Lung (tissue), 12 donors: ENCODE measurements around the gene SUSD2. TPM values are rescaled to one million over a fixed set of nuclear protein-coding genes. Genes with fewer than 3 reads are reported as not detected.

Experiments used
- ATAC-seq: fragments of 200-7000 bp; cut with Tn5 transposase; one replicate; pipeline ENCODE4 v1.9.1; 2020; ENCODE audit warnings: moderate number of reproducible peaks; ENCODE audit not compliant: insufficient read depth, low FRiP score
- DNase-seq, 3 donors: peaks; one replicate each; pipeline ENCODE4 v3.0.0-alpha.2; 2013 to 2017
- H3K27ac ChIP-seq, 2 donors: one replicate each; pipeline ENCODE4 v1.5.1; 2013; ENCODE audit warnings: mild to moderate bottlenecking in 2 of 2, moderate library complexity in 2 of 2, control low read depth in 1 of 2, inconsistent platforms in 1 of 2, low read depth in 1 of 2, low read length in 1 of 2
- H3K27me3 ChIP-seq, 3 donors: one replicate each; pipeline ENCODE4 v1.5.1; 2013; ENCODE audit warnings: low read length in 2 of 3; ENCODE audit not compliant: control insufficient read depth in 3 of 3, insufficient read depth in 3 of 3
- H3K36me3 ChIP-seq, 4 donors: one replicate each; pipeline ENCODE4 v1.5.1; 2013; ENCODE audit warnings: low read length in 4 of 4, mild to moderate bottlenecking in 1 of 4, moderate library complexity in 1 of 4; ENCODE audit not compliant: control insufficient read depth in 4 of 4, insufficient read depth in 4 of 4
- H3K4me1 ChIP-seq, 5 donors: one replicate each; pipeline ENCODE4 v1.5.1; 2013; ENCODE audit warnings: low read length in 5 of 5, mild to moderate bottlenecking in 2 of 5, moderate library complexity in 1 of 5; ENCODE audit not compliant: control insufficient read depth in 5 of 5, insufficient read depth in 5 of 5
- H3K4me3 ChIP-seq: one replicate; pipeline ENCODE4 v1.5.1; 2013; ENCODE audit warnings: mild to moderate bottlenecking, control low read depth, moderate library complexity
- H3K9ac ChIP-seq, 2 donors: one replicate each; pipeline ENCODE4 v1.5.1; 2013; ENCODE audit warnings: low read length in 2 of 2, control low read depth in 1 of 2; ENCODE audit not compliant: insufficient read depth in 1 of 2
- H3K9me3 ChIP-seq, 4 donors: one replicate each; pipeline ENCODE4 v1.5.1; 2013; ENCODE audit warnings: low read length in 3 of 4, mild to moderate bottlenecking in 1 of 4, moderate library complexity in 1 of 4; ENCODE audit not compliant: control insufficient read depth in 4 of 4, insufficient read depth in 3 of 4
- CTCF ChIP-seq: IDR thresholded peaks from 2 replicates; pipeline ENCODE4 v1.5.1; 2012; ENCODE audit warnings: mild to moderate bottlenecking; ENCODE audit errors: control extremely low read depth, extremely low read depth
- WGBS, 2 donors: extraction: QIAGEN DNeasy Blood & Tissue Kit; methylation state at CpG; one replicate each; pipeline ENCODE4 v1.1.7; 2013; 5-methylcytosine and 5-hydroxymethylcytosine counted together
- polyA plus RNA-seq, 2 donors: library from polyadenylated mRNA; stranded (reverse); fragments of 200-250 nt; gene quantifications; one replicate each; pipeline ENCODE4 v1.2.1, GENCODE V29; 2013
- total RNA-seq, 2 donors: library from RNA; depleted of rRNA in 1 of 2; stranded (reverse); fragments of >200 nt in 1 of 2; gene quantifications; one replicate each; pipeline ENCODE4 v1.2.1, GENCODE V29; 2014 to 2021
- donor health status: control.
- donor health status: control.
- donor health status: Bipolar disorder and iron deficiency.
- donor health status: healthy.
- donor health status: DM: yes; HTN: yes; CAD: no.

Gene SUSD2
- total and polyA plus RNA-seq, 4 donors, result 15.9 to 192 (median 49.7) TPM

GRCh38 chr22:24153959-24154358 lies 27.3 kb upstream of the SUSD2 start:
- Histone ChIP-seq H3K27ac (peak overlapping the region in 1 of 2 donors; percentile 37), H3K4me3 (no peak overlapping the region), H3K27me3 (no peaks in the 10 kb centered on the region), H3K9ac (no peak overlapping the region), H3K4me1 (peaks cover 5 to 47% (median 22%) of the 10 kb centered on the region in 5 donors), H3K9me3 (no peaks in the 10 kb centered on the region), H3K36me3 (no peaks in the 10 kb centered on the region)
- 68 to 85% methylated on average over 7 of the region's 7 CpGs for WGBS, 2 donors
- no peak for TF ChIP-seq CTCF
- ATAC-seq (no peak), DNase-seq (no peak)

- 84 to 90% methylated on average over 5 of the region's 5 CpGs for WGBS, 2 donors
- Histone ChIP-seq H3K27ac (peak overlapping the region in 1 of 2 donors; percentile 2), H3K9ac (no peak overlapping the region), H3K9me3 (no peaks in the 10 kb centered on the region), H3K27me3 (no peaks in the 10 kb centered on the region), H3K4me3 (no peak overlapping the region), H3K36me3 (no peaks in the 10 kb centered on the region), H3K4me1 (peaks cover 9 to 52% (median 21%) of the 10 kb centered on the region in 5 donors)
- DNase-seq (no peak), ATAC-seq (no peak)
- no peak for TF ChIP-seq CTCF
Observed at GRCh38 chr22:24154826-24155225, 26.5 kb upstream of the SUSD2 start.

- Histone ChIP-seq H3K27me3 (no peaks in the 10 kb centered on the region), H3K9ac (no peak overlapping the region), H3K36me3 (peaks cover 0 to 2% (median 0%) of the 10 kb centered on the region in 4 donors), H3K27ac (peak overlapping the region; percentile 49 to 86), H3K4me3 (peak overlapping the region; percentile 66), H3K4me1 (peaks cover 9 to 53% (median 21%) of the 10 kb centered on the region in 5 donors), H3K9me3 (no peaks in the 10 kb centered on the region)
- 1 to 2% methylated on average over 32 to 41 of the region's 41 CpGs for WGBS, 2 donors
- ATAC-seq (peak; percentile 50), DNase-seq (peak; percentile 88 to 95 (median 88))
- TF ChIP-seq CTCF, result peak; percentile 17
Observed at GRCh38 chr22:24155627-24156140, 25.6 kb upstream of the SUSD2 start.
